K562 (cell line): Measurements from ENCODE around the gene DSCAM. TPM values are rescaled to one million over a fixed set of nuclear protein-coding genes. Genes with fewer than 3 reads are reported as not detected.

Source experiments
- EP300 ChIP-seq: IDR thresholded peaks from 2 replicates; pipeline ENCODE4 v1.6.1; 2012; ENCODE audit warnings: low read length, improper control_type of control experiment
- SPI1 ChIP-seq: IDR thresholded peaks from 2 replicates; pipeline ENCODE4 v1.6.1; 2011; ENCODE audit warnings: low read depth, low read length, control low read depth, borderline replicate concordance
- TAF15 ChIP-seq: fragments of 200-400 bp; formaldehyde crosslinking; IDR thresholded peaks from 2 replicates; pipeline ENCODE4 v1.6.1; 2017; ENCODE audit warnings: mild to moderate bottlenecking, low read depth, low read length, moderate library complexity
- ZNF24 ChIP-seq: fragments of 450-650 bp; IDR thresholded peaks from 2 replicates; pipeline ENCODE4 v1.6.1; 2016
- polyA plus RNA-seq, 8 experiments: library from polyadenylated mRNA; depleted of rRNA in 4 of 8; stranded (reverse) in 5 of 8; unstranded in 3 of 8; fragments of >200 nt; fragmentation: Nextera tagmentation in 2 of 8; fragmentation: Illumina TruSeq in 1 of 8; extraction: Ambion mirVana in 2 of 8; extraction: Trizol in 1 of 8; gene quantifications; 2 replicates each; pipeline versions ENCODE4 v1.2.1 to v1.2.3, GENCODE V29; 2011 to 2014; ENCODE audit warnings: inconsistent platforms in 1 of 8, missing spikeins in 1 of 8
- total RNA-seq, 7 experiments: library from RNA; depleted of rRNA in 6 of 7; stranded (reverse); fragments of >200 nt in 6 of 7; fragmentation: Illumina TruSeq in 2 of 7; extraction: Trizol in 2 of 7; gene quantifications; 2 replicates each; pipeline versions ENCODE4 v1.2.1 to v1.2.3, GENCODE V29; 2011 to 2021; ENCODE audit warnings: low replicate concordance in 1 of 7
- TF ChIP-seq, protein P1 (sequence below): sonication (generic); formaldehyde crosslinking; IDR thresholded peaks from 2 replicates; pipeline ENCODE4 v1.8.1; 2023; ENCODE audit warnings: missing genetic modification reagents, mild to moderate bottlenecking, borderline replicate concordance
- TF ChIP-seq, protein P2 (sequence below), 2 experiments: fragments of 450-650 bp in 1 of 2; sonication (generic) in 1 of 2; formaldehyde crosslinking; conservative IDR thresholded peaks; 2 replicates each; pipeline versions ENCODE4 v1.4.0 to v1.8.1; 2020 to 2022; ENCODE audit warnings: mild to moderate bottlenecking in 1 of 2, missing genetic modification reagents in 1 of 2
- TF ChIP-seq, protein P3 (sequence below): conservative IDR thresholded peaks from 2 replicates; pipeline ENCODE4 v1.6.1; 2011; ENCODE audit warnings: low read depth, mild to moderate bottlenecking, low read length; ENCODE audit not compliant: control insufficient read depth

DSCAM gene
- total and polyA plus RNA-seq, 9 of the 15 experiments (the other 6 are each of a cell fraction or from before 2014, with no cell fraction given) = not detected

DNA sequence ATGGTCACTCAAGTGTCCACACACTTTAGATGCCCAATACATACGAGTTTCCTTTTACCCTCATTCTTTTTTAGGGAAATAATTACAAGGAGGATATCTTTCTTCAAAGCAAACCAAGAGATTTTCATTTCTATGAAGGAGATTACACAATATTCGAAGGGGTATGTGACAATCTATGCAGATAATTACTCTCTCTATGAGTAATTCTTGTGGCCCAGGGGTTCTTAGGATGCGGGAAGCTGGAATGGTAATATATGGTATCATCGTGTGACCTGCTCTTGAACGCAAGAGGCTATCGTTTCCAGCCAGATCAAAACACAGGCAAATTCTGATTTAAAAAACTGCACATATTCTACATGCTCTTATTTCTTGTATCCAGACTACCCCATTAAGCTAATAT lies 14.6 kb downstream of the DSCAM start (continued):
- TF ChIP-seq, protein P1, sequence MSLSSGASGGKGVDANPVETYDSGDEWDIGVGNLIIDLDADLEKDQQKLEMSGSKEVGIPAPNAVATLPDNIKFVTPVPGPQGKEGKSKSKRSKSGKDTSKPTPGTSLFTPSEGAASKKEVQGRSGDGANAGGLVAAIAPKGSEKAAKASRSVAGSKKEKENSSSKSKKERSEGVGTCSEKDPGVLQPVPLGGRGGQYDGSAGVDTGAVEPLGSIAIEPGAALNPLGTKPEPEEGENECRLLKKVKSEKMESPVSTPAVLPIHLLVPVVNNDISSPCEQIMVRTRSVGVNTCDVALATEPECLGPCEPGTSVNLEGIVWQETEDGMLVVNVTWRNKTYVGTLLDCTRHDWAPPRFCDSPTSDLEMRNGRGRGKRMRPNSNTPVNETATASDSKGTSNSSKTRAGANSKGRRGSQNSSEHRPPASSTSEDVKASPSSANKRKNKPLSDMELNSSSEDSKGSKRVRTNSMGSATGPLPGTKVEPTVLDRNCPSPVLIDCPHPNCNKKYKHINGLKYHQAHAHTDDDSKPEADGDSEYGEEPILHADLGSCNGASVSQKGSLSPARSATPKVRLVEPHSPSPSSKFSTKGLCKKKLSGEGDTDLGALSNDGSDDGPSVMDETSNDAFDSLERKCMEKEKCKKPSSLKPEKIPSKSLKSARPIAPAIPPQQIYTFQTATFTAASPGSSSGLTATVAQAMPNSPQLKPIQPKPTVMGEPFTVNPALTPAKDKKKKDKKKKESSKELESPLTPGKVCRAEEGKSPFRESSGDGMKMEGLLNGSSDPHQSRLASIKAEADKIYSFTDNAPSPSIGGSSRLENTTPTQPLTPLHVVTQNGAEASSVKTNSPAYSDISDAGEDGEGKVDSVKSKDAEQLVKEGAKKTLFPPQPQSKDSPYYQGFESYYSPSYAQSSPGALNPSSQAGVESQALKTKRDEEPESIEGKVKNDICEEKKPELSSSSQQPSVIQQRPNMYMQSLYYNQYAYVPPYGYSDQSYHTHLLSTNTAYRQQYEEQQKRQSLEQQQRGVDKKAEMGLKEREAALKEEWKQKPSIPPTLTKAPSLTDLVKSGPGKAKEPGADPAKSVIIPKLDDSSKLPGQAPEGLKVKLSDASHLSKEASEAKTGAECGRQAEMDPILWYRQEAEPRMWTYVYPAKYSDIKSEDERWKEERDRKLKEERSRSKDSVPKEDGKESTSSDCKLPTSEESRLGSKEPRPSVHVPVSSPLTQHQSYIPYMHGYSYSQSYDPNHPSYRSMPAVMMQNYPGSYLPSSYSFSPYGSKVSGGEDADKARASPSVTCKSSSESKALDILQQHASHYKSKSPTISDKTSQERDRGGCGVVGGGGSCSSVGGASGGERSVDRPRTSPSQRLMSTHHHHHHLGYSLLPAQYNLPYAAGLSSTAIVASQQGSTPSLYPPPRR = no peak
- no peak for TF ChIP-seq EP300
- TF ChIP-seq, protein P2, sequence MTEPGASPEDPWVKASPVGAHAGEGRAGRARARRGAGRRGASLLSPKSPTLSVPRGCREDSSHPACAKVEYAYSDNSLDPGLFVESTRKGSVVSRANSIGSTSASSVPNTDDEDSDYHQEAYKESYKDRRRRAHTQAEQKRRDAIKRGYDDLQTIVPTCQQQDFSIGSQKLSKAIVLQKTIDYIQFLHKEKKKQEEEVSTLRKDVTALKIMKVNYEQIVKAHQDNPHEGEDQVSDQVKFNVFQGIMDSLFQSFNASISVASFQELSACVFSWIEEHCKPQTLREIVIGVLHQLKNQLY (CRISPR knock-in tag; conservative IDR thresholded peaks at IDR 0.05) = no peak
- TF ChIP-seq SPI1 = no peak
- TF ChIP-seq, protein P3, sequence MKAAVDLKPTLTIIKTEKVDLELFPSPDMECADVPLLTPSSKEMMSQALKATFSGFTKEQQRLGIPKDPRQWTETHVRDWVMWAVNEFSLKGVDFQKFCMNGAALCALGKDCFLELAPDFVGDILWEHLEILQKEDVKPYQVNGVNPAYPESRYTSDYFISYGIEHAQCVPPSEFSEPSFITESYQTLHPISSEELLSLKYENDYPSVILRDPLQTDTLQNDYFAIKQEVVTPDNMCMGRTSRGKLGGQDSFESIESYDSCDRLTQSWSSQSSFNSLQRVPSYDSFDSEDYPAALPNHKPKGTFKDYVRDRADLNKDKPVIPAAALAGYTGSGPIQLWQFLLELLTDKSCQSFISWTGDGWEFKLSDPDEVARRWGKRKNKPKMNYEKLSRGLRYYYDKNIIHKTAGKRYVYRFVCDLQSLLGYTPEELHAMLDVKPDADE = no peak
- no peak for TF ChIP-seq ZNF24
- no peak for TF ChIP-seq TAF15
